Left lung (tissue), 10 donors: ENCODE data around the gene FTCD. TPM values are rescaled to one million over a fixed set of nuclear protein-coding genes. Genes with fewer than 3 reads are reported as not detected.

Experiments
- ATAC-seq: fragments of 200-7000 bp; cut with Tn5 transposase; one replicate; pipeline ENCODE4 v1.9.1; 2020; ENCODE audit warnings: moderate library complexity
- DNase-seq, 4 donors: peaks; one replicate each; pipeline ENCODE4 v3.0.0-alpha.2; 2013 to 2020
- H3K27ac ChIP-seq, 2 donors: fragments of 200-600 bp; sonication (generic) in 1 of 2; one replicate each; pipeline versions ENCODE4 v1.5.0 to v1.8.0; 2020 to 2021
- H3K27me3 ChIP-seq, 2 donors: fragments of 200-600 bp; sonication (generic) in 1 of 2; one replicate each; pipeline versions ENCODE4 v1.5.0 to v1.8.0; 2020 to 2021
- H3K36me3 ChIP-seq, 2 donors: fragments of 200-600 bp; sonication (generic) in 1 of 2; one replicate each; pipeline versions ENCODE4 v1.5.0 to v1.8.0; 2020 to 2021
- H3K4me1 ChIP-seq, 2 donors: fragments of 200-600 bp; one replicate each; pipeline ENCODE4 v1.8.0; 2021
- H3K4me3 ChIP-seq, 2 donors: fragments of 200-600 bp; sonication (generic) in 1 of 2; one replicate each; pipeline versions ENCODE4 v1.5.0 to v1.8.0; 2020 to 2021; ENCODE audit warnings: mild to moderate bottlenecking in 1 of 2
- H3K9me3 ChIP-seq, 2 donors: fragments of 200-600 bp; sonication (generic) in 1 of 2; one replicate each; pipeline versions ENCODE4 v1.5.0 to v1.8.0; 2020 to 2021
- intact Hi-C, 2 donors: fragments of 100-400 bp; cut with DNase I; formaldehyde crosslinking; loops; one replicate each; pipeline versions ENCODE4 v1.11.2 to v1.14.2; 2022
- polyA plus RNA-seq, 6 donors: library from polyadenylated mRNA; unstranded; fragments of 120-200 nt; gene quantifications; one replicate each; pipeline ENCODE4 v1.2.1, GENCODE V29; 2013; ENCODE audit not compliant: insufficient read length in 6 of 6
- total RNA-seq, 2 donors: library from RNA; stranded (reverse); fragmentation: NEBNext Ultra II Directional; extraction: Animal tissue kit (Norgen Biotek cat#: 25700); gene quantifications; one replicate each; pipeline ENCODE4 v1.2.1, GENCODE V29; 2021
- TF ChIP-seq, protein P1 (sequence below), 2 donors: fragments of 200-600 bp; sonication (generic) in 1 of 2; IDR thresholded peaks; one replicate each; pipeline versions ENCODE4 v1.5.0 to v1.8.0; 2021; ENCODE audit warnings: antibody characterized with exemption in 2 of 2
- donor health status: DM: no; HTN: yes; CAD: no.
- donor health status: DM: no; HTN: no; CAD: no.

The FTCD gene
- total and polyA plus RNA-seq, 8 donors = 0.29 to 2.4 (median 1.6) TPM

DNA sequence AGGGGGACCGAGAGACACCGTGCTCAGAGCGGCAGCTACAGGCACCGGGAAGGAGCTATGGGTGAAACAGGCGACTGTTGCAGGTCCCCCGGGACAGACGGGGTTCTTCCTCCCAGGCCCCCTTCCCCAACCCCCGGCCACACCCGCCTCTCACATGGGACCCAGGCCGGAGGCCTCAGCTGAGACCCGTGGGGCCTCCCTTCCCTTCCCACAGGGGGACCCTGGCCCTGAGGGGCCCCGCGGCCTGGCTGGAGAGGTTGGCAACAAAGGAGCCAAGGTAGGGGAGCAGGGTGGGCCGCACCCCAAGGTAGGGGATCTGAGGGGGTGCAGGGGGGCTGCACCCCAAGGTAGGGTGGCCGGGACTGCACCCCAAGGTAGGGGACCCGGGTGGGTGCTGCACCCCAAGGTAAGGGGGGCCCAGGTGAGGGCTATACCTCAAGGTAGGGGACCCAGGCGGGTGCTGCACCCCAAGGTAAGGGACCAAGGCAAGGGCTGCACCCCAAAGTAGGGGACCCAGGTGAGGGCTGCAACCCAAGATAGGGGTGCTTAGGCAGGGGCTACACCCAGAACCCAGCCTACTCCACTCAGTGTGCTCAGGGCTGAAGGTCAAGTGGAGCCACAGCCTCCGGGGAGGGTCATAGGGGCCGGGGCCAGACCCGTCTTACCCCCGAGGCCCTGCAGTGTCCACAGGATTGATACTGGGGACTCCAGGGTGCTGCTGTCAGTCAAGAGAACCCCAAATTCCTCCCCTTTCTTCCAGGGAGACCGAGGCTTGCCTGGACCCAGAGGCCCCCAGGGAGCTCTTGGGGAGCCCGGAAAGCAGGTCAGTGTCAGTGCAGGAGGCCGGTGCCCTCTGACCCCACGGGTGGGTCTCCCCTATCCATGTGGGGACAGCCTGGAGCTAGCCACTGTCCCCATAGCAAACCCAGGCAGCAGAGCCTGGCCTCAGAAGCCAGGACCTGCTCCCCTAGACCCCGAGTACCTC is 34.8 kb downstream of the FTCD start:
- DNase-seq (peak in 2 of 4 donors; percentile 21 to 71), ATAC-seq (no peak)
- Histone ChIP-seq H3K36me3 (peaks cover 0 to 66% of the 10 kb centered on the region in 2 donors), H3K4me3 (no peak overlapping the region), H3K27me3 (no peaks in the 10 kb centered on the region), H3K4me1 (no peaks in the 10 kb centered on the region), H3K27ac (no peak overlapping the region), H3K9me3 (no peaks in the 10 kb centered on the region)
- intact Hi-C loops = no loop called here
- TF ChIP-seq, protein P1, sequence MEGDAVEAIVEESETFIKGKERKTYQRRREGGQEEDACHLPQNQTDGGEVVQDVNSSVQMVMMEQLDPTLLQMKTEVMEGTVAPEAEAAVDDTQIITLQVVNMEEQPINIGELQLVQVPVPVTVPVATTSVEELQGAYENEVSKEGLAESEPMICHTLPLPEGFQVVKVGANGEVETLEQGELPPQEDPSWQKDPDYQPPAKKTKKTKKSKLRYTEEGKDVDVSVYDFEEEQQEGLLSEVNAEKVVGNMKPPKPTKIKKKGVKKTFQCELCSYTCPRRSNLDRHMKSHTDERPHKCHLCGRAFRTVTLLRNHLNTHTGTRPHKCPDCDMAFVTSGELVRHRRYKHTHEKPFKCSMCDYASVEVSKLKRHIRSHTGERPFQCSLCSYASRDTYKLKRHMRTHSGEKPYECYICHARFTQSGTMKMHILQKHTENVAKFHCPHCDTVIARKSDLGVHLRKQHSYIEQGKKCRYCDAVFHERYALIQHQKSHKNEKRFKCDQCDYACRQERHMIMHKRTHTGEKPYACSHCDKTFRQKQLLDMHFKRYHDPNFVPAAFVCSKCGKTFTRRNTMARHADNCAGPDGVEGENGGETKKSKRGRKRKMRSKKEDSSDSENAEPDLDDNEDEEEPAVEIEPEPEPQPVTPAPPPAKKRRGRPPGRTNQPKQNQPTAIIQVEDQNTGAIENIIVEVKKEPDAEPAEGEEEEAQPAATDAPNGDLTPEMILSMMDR (IDR thresholded peaks at IDR 0.05) = no peak

GRCh38 chr21:46119637-46120271 is 35.6 kb downstream of the FTCD start:
- peaks cover 0 to 5% of the 10 kb centered on the region in 2 donors for H3K9me3 ChIP-seq
- H3K36me3 ChIP-seq = peaks cover 0 to 67% of the 10 kb centered on the region in 2 donors
- no peak overlapping the region for H3K4me3 ChIP-seq
- no peaks in the 10 kb centered on the region for H3K27me3 ChIP-seq
- intact Hi-C loops = no loop called here
- H3K27ac ChIP-seq = no peak overlapping the region
- TF ChIP-seq, protein P1 (IDR thresholded peaks at IDR 0.05) = no peak
- peak in 2 of 4 donors; percentile 26 to 66 for DNase-seq
- ATAC-seq = no peak
- H3K4me1 ChIP-seq = no peaks in the 10 kb centered on the region

DNA sequence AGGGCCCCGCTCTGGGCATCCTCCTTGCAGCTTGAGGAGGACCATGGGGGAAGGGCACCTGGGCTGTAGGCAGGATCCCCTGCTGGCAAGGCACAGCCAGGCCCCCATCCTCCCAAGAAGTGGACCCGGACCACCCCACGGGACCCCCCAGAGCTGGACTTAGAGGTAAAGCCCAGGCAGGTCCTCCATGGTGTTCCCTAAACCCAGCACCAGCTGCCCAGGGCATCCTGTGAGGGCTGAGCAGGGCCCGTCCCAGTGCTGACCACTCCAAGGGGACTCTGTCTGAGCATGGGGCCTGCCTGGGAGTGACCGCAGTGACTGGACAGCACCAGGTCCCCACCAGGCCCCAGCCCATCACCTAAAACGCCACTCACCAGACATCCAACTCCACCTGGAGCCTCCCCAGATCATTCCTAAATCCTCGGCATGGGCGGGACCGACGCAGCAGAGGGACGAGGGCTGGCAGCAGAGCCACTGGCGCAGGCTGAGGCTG is 36.2 kb downstream of the FTCD start:
- Histone ChIP-seq H3K27ac (no peak overlapping the region), H3K4me1 (no peaks in the 10 kb centered on the region), H3K9me3 (peaks cover 0 to 7% of the 10 kb centered on the region in 2 donors), H3K4me3 (no peak overlapping the region), H3K36me3 (peaks cover 0 to 72% of the 10 kb centered on the region in 2 donors), H3K27me3 (no peaks in the 10 kb centered on the region)
- intact Hi-C loops = no loop called here
- ATAC-seq (no peak), DNase-seq (peak in 2 of 4 donors; percentile 19 to 66)
- TF ChIP-seq, protein P1 (IDR thresholded peaks at IDR 0.05) = no peak

DNA sequence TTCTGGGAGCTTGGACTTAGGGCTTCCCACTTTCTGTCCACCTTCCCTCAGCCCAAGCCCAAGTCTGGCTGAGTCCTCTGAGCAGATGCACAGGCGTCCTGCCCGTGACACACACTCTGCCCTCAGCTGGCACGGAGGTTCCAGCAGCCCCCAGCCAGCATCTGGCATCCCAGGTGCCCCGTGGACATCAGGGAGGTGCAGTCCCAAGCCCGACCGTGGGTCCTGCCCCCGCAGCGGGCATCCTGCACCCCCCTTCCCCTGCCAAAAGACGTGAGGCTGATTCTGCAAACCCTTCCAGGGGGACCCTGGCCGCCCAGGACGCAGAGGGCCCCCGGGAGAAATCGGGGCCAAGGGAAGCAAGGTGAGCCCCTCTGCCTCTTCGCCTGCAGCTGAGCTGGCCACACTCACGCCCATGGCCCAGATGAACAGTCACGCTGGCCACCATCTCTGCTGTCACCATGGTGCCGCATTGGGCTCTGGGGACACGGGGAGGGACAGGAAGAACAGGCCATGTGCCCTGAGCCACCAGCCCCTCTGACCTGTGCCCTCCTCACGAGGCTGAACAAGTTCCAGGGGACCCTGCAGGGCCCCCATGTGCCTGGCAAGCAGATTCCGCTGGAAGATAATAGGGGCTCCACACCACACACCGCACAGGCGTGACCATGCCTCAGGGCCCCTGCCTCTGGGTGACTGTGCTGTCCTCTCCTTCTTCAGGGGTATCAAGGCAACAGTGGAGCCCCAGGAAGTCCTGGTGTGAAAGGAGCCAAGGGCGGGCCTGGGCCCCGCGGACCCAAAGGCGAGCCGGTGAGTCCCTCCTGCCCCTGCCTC is 36.8 kb downstream of the FTCD start:
- ATAC-seq (no peak), DNase-seq (peak in 2 of 4 donors; percentile 17 to 65)
- intact Hi-C loops = no loop called here
- Histone ChIP-seq H3K4me3 (no peak overlapping the region), H3K36me3 (peaks cover 0 to 78% of the 10 kb centered on the region in 2 donors), H3K27me3 (no peaks in the 10 kb centered on the region), H3K27ac (no peak overlapping the region), H3K4me1 (no peaks in the 10 kb centered on the region), H3K9me3 (peaks cover 0 to 7% of the 10 kb centered on the region in 2 donors)
- TF ChIP-seq, protein P1 (IDR thresholded peaks at IDR 0.05) = no peak
